Midbrain (tissue), 1 donor: Measurements from ENCODE around the gene TNFRSF1B.

Experiments used
- DNase-seq: peaks from one replicate; lab custom pipeline; 2025; lab: John Stamatoyannopoulos, UW

TNFRSF1B gene

GRCh38 chr1:12176298-12177118 is 9.7 kb downstream of the TNFRSF1B start:
- DNase-seq: no peak

GRCh38 chr1:12177156-12177998 is 10.6 kb downstream of the TNFRSF1B start:
- DNase-seq: no peak

GRCh38 chr1:12177999-12178441 is 11.2 kb downstream of the TNFRSF1B start:
- DNase-seq: no peak

GRCh38 chr1:12178511-12178910 is 11.7 kb downstream of the TNFRSF1B start:
- DNase-seq: no peak

GRCh38 chr1:12179111-12179519 is 12.3 kb downstream of the TNFRSF1B start:
- DNase-seq: no peak

- no peak for DNase-seq
Observed at GRCh38 chr1:12179676-12180075, 12.9 kb downstream of the TNFRSF1B start.

GRCh38 chr1:12180315-12180714 is 13.5 kb downstream of the TNFRSF1B start:
- peak; percentile 43 for DNase-seq

DNA sequence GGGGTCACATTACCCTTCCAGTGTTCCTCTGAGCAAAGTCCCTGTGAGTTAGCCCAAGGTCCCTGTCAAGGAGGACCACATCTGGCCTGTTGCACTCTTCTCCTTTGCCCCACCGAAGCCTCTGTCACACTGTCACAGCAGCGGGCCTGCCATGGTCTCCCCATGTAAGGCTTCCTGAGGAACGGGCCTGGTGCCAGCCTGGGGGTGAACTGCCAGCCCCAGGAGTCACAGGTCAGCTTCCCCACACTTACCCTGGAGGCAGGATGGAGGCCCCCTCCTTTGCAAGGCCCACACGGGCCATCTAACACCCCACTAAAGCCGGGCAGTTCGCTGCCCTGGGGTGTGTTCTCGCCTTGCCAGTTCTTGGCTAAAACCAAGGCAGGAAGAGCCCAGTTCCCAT is 14.1 kb downstream of the TNFRSF1B start:
- DNase-seq: no peak

DNA sequence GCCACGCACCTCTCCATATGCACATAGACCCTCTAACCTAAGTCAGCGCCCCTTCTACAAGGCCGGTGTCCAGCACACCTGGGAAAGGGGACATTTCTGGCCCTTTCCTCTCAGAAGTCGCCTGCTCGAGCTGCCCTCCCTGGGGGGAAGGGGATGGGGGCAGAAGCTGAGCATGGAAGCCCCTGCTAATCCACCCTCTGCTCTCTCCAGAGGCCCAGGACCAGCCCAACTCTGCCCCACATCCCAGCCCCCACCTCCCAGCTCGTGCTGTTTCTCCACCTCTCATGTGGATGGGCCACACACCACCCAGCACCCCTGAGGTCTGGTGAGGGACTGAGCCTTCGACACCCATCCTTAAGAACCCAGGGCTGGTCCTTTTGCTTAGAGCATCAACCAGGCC is 14.8 kb downstream of the TNFRSF1B start:
- no peak for DNase-seq

- no peak for DNase-seq
Observed at GRCh38 chr1:12182410-12182984, 15.7 kb downstream of the TNFRSF1B start.

DNA sequence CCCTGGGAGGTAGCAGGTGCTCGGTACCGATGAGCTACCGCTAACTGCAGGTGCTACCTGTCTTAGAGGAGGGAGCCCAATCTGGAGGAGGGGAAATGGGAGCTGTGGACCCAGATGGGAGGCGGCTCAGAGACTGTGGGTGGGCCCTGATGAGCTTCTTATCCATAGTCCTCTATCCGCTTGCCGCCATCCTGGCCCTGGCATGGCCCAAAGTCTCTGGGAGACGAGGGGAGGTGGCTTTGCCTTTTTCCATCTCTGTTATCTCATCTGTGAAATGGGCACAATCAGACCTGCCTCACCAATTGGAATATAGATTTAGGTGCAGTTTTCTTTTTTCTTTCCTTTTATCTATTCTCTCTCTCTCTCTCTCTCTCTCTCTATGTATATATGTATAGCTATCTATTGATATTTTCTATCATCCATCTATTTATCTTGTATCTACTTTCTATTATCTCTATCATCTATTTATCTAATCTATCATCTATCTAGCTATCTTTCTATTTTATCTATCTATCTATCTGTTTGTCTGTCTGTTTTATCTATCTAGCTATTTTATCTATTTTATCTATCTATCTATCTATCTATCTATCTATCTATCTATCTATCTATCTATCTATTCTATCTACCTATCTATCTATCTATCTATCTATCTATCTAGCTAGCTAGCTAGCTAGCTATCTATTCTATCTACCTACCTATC is 16.5 kb downstream of the TNFRSF1B start:
- DNase-seq: no peak

GRCh38 chr1:12184008-12184681 is 17.4 kb downstream of the TNFRSF1B start:
- DNase-seq: peak; percentile 48

- no peak for DNase-seq
Observed at GRCh38 chr1:12185036-12185917, 18.5 kb downstream of the TNFRSF1B start.

DNA sequence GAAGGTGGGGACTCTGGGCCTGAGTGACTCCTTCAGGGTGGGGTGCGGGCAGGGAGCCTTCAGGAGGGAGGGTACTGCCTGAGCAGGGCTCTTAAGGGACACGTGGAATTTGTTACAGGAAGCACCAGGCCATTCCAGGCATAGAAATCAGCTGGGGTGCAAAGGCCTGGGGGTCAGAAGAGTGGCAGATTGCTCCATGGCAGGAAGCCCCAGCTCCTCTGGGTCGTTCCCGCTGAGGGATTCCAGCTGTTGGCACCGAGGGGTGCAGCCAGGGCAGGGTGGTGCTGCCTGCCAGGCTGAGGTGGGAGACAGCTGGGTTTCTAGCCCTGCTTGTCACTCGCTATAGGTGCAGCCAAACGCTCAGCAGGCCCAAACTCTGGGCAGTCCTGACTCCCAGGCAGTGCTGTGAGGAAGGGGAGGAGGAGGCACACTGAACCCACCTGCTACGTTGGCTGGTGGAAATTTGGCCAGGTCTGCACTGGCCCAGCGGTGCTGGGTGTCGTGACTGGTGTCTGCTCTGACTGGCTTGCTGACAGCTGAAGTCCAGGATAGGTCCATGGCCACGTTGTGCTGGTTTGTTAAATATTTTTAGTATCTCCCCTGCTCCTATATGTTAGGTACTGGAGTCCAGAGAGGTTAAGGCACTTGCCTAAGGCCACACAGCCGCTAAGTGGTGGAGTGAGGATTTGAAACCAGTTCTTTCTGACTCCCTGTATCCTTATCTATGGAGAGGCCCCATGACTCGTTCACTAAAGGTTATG is 19.3 kb downstream of the TNFRSF1B start:
- no peak for DNase-seq

- DNase-seq: no peak
Observed at GRCh38 chr1:12186679-12186985, 19.8 kb downstream of the TNFRSF1B start.

DNA sequence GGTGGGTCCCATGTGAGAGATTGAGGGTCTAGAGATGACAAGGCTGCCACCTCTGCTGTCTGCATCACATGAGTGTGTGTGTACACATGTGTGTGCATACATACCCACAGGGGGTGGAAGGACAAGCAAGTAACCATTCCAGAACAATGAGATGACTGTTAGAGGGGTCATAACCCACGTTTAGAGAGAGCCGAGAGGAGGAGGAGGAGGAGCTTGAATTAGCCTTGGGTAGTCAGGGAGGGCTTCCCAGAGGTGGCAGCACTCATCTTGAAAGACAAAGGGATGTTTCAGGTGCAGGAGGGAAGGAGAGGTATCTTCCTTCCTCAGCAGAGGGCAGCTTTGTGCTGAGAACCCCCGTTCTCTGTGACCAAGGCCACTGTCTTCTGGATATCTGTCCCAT is 21.3 kb downstream of the TNFRSF1B start:
- DNase-seq: no peak

DNA sequence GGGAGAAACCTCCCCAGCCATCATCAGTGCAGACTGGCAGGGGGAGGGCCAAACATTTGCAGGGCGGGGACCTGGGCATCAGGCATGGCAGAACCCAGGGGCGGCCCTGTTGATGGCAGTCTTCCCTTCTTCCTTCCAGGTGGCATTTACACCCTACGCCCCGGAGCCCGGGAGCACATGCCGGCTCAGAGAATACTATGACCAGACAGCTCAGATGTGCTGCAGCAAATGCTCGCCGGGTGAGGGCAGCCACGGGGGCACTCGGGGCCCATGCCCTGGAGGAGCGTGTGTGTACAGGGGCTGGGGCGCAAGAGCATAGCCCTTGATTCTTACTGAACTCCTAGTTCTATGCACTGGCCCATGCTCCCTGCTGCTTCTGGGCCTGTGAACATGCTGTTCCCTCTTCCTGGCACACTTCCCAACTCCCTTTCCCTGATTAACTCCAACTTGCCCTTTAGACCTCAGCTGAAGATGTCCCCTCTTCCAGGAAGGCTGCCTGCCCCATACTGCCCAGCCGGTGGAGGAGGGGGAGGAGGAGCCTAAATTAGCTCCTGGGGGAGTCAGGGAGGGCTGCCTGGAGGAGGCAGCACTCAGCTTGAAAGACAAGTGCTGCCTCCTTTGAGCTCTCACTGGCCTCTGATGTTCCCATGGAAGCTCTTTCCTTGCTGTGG is 22.0 kb downstream of the TNFRSF1B start:
- no peak for DNase-seq

- DNase-seq: no peak
Observed at GRCh38 chr1:12189328-12189682, 22.5 kb downstream of the TNFRSF1B start.

- DNase-seq: no peak
Observed at GRCh38 chr1:12191242-12192032, 24.6 kb downstream of the TNFRSF1B start.
